Esophagus squamous epithelium (tissue), 4 donors: Measurements from ENCODE around the gene PLEKHH1.

ENCODE experiments used
- CTCF ChIP-seq, 6 experiments: fragments of 450-650 bp in 4 of 6; fragments of 200-600 bp in 2 of 6; sonication (generic) in 2 of 6; IDR thresholded peaks; one replicate each; pipeline ENCODE4 v1.5.1; 2016 to 2019; ENCODE audit warnings: antibody characterized with exemption in 6 of 6, mild to moderate bottlenecking in 4 of 6, moderate library complexity in 4 of 6
- POLR2A ChIP-seq, 4 donors: fragments of 450-650 bp; IDR thresholded peaks; one replicate each; pipeline ENCODE4 v1.6.1; 2017; ENCODE audit warnings: antibody characterized with exemption in 4 of 4, mild to moderate bottlenecking in 4 of 4, moderate library complexity in 3 of 4

DNA sequence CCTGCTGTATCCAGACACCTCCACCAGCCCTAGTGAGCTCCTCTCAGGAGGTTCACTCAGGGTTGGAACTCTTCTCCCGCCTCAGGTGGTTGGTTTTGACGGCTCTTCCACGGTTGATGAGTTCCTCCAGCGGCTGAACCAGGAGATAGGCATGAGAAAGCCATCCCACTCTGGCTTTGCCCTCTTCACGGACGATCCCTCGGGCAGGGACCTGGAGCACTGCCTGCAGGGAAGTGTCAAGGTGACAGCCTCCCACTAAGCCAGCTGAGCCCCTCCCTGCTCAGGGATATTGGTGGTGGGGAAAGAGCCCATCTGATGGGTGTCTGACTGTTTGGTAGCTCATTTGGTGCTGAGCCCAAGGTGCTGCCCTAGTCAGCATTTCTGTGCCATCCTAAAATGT lies 46.5 kb downstream of the PLEKHH1 start:
- TF ChIP-seq POLR2A (IDR thresholded peaks at IDR 0.05) (no peak), CTCF (IDR thresholded peaks at IDR 0.05) (no peak)
